ENCODE data around the gene CFAP206. TPM values are rescaled to one million over a fixed set of nuclear protein-coding genes. Genes with fewer than 3 reads are reported as not detected.

CFAP206 gene
- total and polyA plus RNA-seq, 2 donors from 2014 or later, result 2.5 to 2.6 TPM

GRCh38 chr6:87501809-87502572 lies 94.2 kb downstream of the CFAP206 start:
- H3K9ac ChIP-seq (ENCODE audit: low read length in 3 of 3), result no peak overlapping the region
- no peak overlapping the region for H3K4me3 ChIP-seq (ENCODE audit: low read length in 3 of 3)
- peaks cover 2 to 14% (median 3%) of the 10 kb centered on the region in 3 donors for H3K36me3 ChIP-seq (ENCODE audit: control insufficient read depth in 2 of 3, insufficient read depth in 3 of 3, low read length in 3 of 3)
- intact Hi-C loops (cut with DNase I), result no loop called here
- FAIRE-seq (no peak), DNase-seq (no peak)
- H3K4me1 ChIP-seq (ENCODE audit: control insufficient read depth in 2 of 3, insufficient read depth in 2 of 3, low read depth in 1 of 3, low read length in 3 of 3), result no peaks in the 10 kb centered on the region
- TF ChIP-seq CTCF (IDR thresholded peaks at IDR 0.05; ENCODE audit: borderline replicate concordance, extremely low read depth, insufficient read depth), result no peak
- H3K27me3 ChIP-seq (ENCODE audit: control insufficient read depth, insufficient read depth, low read length), result no peaks in the 10 kb centered on the region
- H3K9me3 ChIP-seq (ENCODE audit: control insufficient read depth in 2 of 3, insufficient read depth in 1 of 3, low read length in 3 of 3), result no peaks in the 10 kb centered on the region
- no peak overlapping the region for H3K27ac ChIP-seq (ENCODE audit: low read depth in 2 of 2, low read length in 2 of 2)

GRCh38 chr6:87504441-87504840 lies 96.7 kb downstream of the CFAP206 start:
- Histone ChIP-seq H3K4me3 (ENCODE audit: low read length in 3 of 3) (no peak overlapping the region), H3K36me3 (ENCODE audit: control insufficient read depth in 2 of 3, insufficient read depth in 3 of 3, low read length in 3 of 3) (peaks cover 2 to 14% (median 6%) of the 10 kb centered on the region in 3 donors), H3K9me3 (ENCODE audit: control insufficient read depth in 2 of 3, insufficient read depth in 1 of 3, low read length in 3 of 3) (no peaks in the 10 kb centered on the region), H3K9ac (ENCODE audit: low read length in 3 of 3) (no peak overlapping the region), H3K27ac (ENCODE audit: low read depth in 2 of 2, low read length in 2 of 2) (no peak overlapping the region), H3K27me3 (ENCODE audit: control insufficient read depth, insufficient read depth, low read length) (no peaks in the 10 kb centered on the region), H3K4me1 (ENCODE audit: control insufficient read depth in 2 of 3, insufficient read depth in 2 of 3, low read depth in 1 of 3, low read length in 3 of 3) (no peaks in the 10 kb centered on the region)
- FAIRE-seq, result no peak
- TF ChIP-seq CTCF (IDR thresholded peaks at IDR 0.05; ENCODE audit: borderline replicate concordance, extremely low read depth, insufficient read depth), result no peak
- DNase-seq, result peak in 2 of 5 donors; percentile 7 to 41
- intact Hi-C loops (cut with DNase I), result no loop called here

Other genes with a start within 250 kb of the CFAP206 start
- gene SMIM8, start 85.4 kb upstream of the CFAP206 start, total RNA-seq, result 10.5 TPM
- gene SMIM8, start 85.4 kb upstream of the CFAP206 start, polyA plus RNA-seq (ENCODE audit: insufficient read depth, low read depth, low replicate concordance), result 14.6 TPM
- gene GJB7, start 78.7 kb upstream of the CFAP206 start, total RNA-seq, result not detected
- gene GJB7, start 78.7 kb upstream of the CFAP206 start, polyA plus RNA-seq (ENCODE audit: insufficient read depth, low read depth, low replicate concordance), result not detected
- 4.2 TPM for gene C6orf163, start 63.2 kb upstream of the CFAP206 start, total RNA-seq
- gene C6orf163, start 63.2 kb upstream of the CFAP206 start, polyA plus RNA-seq (ENCODE audit: insufficient read depth, low read depth, low replicate concordance), result 1.3 TPM
- 20.4 TPM for gene SLC35A1, start 65.0 kb downstream of the CFAP206 start, total RNA-seq
- gene SLC35A1, start 65.0 kb downstream of the CFAP206 start, polyA plus RNA-seq (ENCODE audit: insufficient read depth, low read depth, low replicate concordance), result 18.1 TPM
- gene RARS2, start 182.0 kb downstream of the CFAP206 start, total RNA-seq, result 31.7 TPM
- 23.4 TPM for gene RARS2, start 182.0 kb downstream of the CFAP206 start, polyA plus RNA-seq (ENCODE audit: insufficient read depth, low read depth, low replicate concordance)
- gene ORC3, start 182.2 kb downstream of the CFAP206 start, total RNA-seq, result 22.7 TPM
- 16.4 TPM for gene ORC3, start 182.2 kb downstream of the CFAP206 start, polyA plus RNA-seq (ENCODE audit: insufficient read depth, low read depth, low replicate concordance)